Measurements from ENCODE around the gene MKRN2OS. TPM values are rescaled to one million over a fixed set of nuclear protein-coding genes. Genes with fewer than 3 reads are reported as not detected.

The MKRN2OS gene
- total RNA-seq, 4 donors from 2014 or later, result 3.8 to 9.7 TPM; not detected in 2

GRCh38 chr3:12541625-12542024 is 3.7 kb downstream of the MKRN2OS start:
- in situ Hi-C loops (cut with MboI; ENCODE audit: low pct_ligation_motif_present in 1 of 4, low pct_unique_long_range_greater_than_20kb in 1 of 4, low sequenced_read_pairs in 3 of 4), result no loop called here
- WGBS, 2 donors (ENCODE audit: low coverage in 1 of 2), result 83% methylated on average over 2 to 8 of the region's 8 CpGs
- intact Hi-C loops (cut with DNase I; ENCODE audit: low total_unique reads), result no loop called here

DNA sequence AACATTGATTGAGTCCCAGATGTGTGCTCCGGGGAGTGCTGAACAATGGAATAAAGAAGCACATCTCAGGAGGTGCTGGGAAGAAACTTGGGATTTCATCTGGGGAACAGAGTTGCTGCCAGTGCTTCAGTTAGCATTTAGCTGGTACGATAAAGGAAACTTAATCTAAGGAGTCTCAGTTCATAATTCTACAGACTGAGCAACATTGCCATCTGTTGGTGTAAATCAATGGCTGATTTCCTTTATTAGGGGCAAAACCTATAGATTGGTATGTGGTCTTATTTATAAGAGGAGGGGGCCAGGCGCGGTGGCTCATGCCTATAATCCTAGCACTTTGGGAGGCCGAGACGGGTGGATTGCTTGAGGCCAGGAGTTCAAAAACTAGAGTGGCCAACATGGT is 8.9 kb downstream of the MKRN2OS start:
- intact Hi-C loops (cut with DNase I; ENCODE audit: low total_unique reads) (no loop called here), in situ Hi-C loops (cut with MboI; ENCODE audit: low pct_ligation_motif_present in 1 of 4, low pct_unique_long_range_greater_than_20kb in 1 of 4, low sequenced_read_pairs in 3 of 4) (no loop called here)
- H3K4me1 ChIP-seq, result no peaks in the 10 kb centered on the region
- no peaks in the 10 kb centered on the region for H3K27me3 ChIP-seq
- WGBS, 2 donors (ENCODE audit: low coverage in 1 of 2), result 92 to 93% methylated on average over 2 to 6 of the region's 6 CpGs
- peaks cover 0 to 16% (median 5%) of the 10 kb centered on the region in 4 donors for H3K36me3 ChIP-seq
- H3K4me3 ChIP-seq, result no peak overlapping the region
- no peaks in the 10 kb centered on the region for H3K9me3 ChIP-seq
- TF ChIP-seq EP300 (IDR thresholded peaks at IDR 0.05; ENCODE audit: low read depth), result no peak
- TF ChIP-seq CTCF (IDR thresholded peaks at IDR 0.05), result no peak
- no peak for TF ChIP-seq POLR2A (IDR thresholded peaks at IDR 0.05)
- TF ChIP-seq POLR2AphosphoS5 (IDR thresholded peaks at IDR 0.05), result no peak
- no peak for DNase-seq
- no peak overlapping the region for H3K27ac ChIP-seq

More at GRCh38 chr3:12541625-12542024, 3.7 kb downstream of the MKRN2OS start:
- no peaks in the 10 kb centered on the region for H3K27me3 ChIP-seq
- no peak for TF ChIP-seq POLR2A (IDR thresholded peaks at IDR 0.05)
- TF ChIP-seq CTCF (IDR thresholded peaks at IDR 0.05), result no peak
- no peak for TF ChIP-seq POLR2AphosphoS5 (IDR thresholded peaks at IDR 0.05)
- TF ChIP-seq EP300 (IDR thresholded peaks at IDR 0.05; ENCODE audit: low read depth), result no peak
- no peak overlapping the region for H3K4me3 ChIP-seq
- no peaks in the 10 kb centered on the region for H3K9me3 ChIP-seq
- no peak for DNase-seq
- no peak overlapping the region for H3K27ac ChIP-seq
- peaks cover 0 to 4% (median 2%) of the 10 kb centered on the region in 4 donors for H3K4me1 ChIP-seq
- H3K36me3 ChIP-seq, result no peaks in the 10 kb centered on the region

DNA sequence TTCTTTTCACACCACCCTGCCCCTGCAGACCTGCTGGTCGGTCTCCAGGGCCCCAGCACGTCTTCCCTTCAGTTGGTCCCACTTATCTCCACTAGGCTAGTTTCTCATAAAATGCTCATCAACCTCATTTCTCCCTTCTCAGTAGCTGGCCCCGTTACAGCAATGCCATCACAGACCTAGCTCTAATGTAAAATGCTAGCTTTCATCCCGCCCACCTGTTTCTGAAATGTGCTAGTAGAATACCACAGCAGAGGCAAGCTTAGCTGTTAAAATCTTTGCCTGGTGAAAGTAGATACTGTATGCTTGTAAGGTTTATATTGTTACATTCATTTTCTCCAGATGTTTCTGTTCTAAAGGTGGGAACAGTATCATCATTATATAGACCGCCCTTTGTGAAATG is 13.1 kb downstream of the MKRN2OS start:
- intact Hi-C loops (cut with DNase I; ENCODE audit: low total_unique reads), result no loop called here
- in situ Hi-C loops (cut with MboI; ENCODE audit: low pct_ligation_motif_present in 1 of 4, low pct_unique_long_range_greater_than_20kb in 1 of 4, low sequenced_read_pairs in 3 of 4), result no loop called here
- H3K4me3 ChIP-seq, result no peak overlapping the region
- no peaks in the 10 kb centered on the region for H3K4me1 ChIP-seq
- H3K27ac ChIP-seq, result no peak overlapping the region
- H3K27me3 ChIP-seq, result no peaks in the 10 kb centered on the region
- 92 to 94% methylated on average over 2 to 5 of the region's 5 CpGs for WGBS, 2 donors (ENCODE audit: low coverage in 1 of 2)
- TF ChIP-seq POLR2AphosphoS5 (IDR thresholded peaks at IDR 0.05), result no peak
- TF ChIP-seq EP300 (IDR thresholded peaks at IDR 0.05; ENCODE audit: low read depth), result no peak
- no peak for TF ChIP-seq CTCF (IDR thresholded peaks at IDR 0.05)
- no peak for TF ChIP-seq POLR2A (IDR thresholded peaks at IDR 0.05)
- DNase-seq, result no peak
- peaks cover 0 to 34% (median 7%) of the 10 kb centered on the region in 4 donors for H3K36me3 ChIP-seq
- no peaks in the 10 kb centered on the region for H3K9me3 ChIP-seq

GRCh38 chr3:12527757-12528143 is 17.5 kb downstream of the MKRN2OS start:
- H3K4me1 ChIP-seq, result no peaks in the 10 kb centered on the region
- H3K4me3 ChIP-seq, result no peak overlapping the region
- no peak for DNase-seq
- WGBS, 2 donors (ENCODE audit: low coverage in 1 of 2), result 96% methylated on average over 3 of the region's 3 CpGs; no CpG with 5 or more reads in 1 of the 2 donors
- H3K36me3 ChIP-seq, result peaks cover 0 to 36% (median 5%) of the 10 kb centered on the region in 4 donors
- in situ Hi-C loops (cut with MboI; ENCODE audit: low pct_ligation_motif_present in 1 of 4, low pct_unique_long_range_greater_than_20kb in 1 of 4, low sequenced_read_pairs in 3 of 4), result no loop called here
- no peak for TF ChIP-seq POLR2A (IDR thresholded peaks at IDR 0.05)
- TF ChIP-seq CTCF (IDR thresholded peaks at IDR 0.05), result no peak
- no peak for TF ChIP-seq POLR2AphosphoS5 (IDR thresholded peaks at IDR 0.05)
- TF ChIP-seq EP300 (IDR thresholded peaks at IDR 0.05; ENCODE audit: low read depth), result no peak
- H3K9me3 ChIP-seq, result no peaks in the 10 kb centered on the region
- no peaks in the 10 kb centered on the region for H3K27me3 ChIP-seq
- intact Hi-C loops (cut with DNase I; ENCODE audit: low total_unique reads), result no loop called here
- no peak overlapping the region for H3K27ac ChIP-seq
